ENCODE data around the gene HSD17B10.

Gene HSD17B10

GRCh38 chrX:53430231-53430630 is 3.9 kb downstream of the HSD17B10 start:
- Histone ChIP-seq H3K4me2 (ENCODE audit: low read depth, low read length, poor library complexity, severe bottlenecking) (no peak overlapping the region), H3K4me3 (ENCODE audit: insufficient read depth, low read length, poor library complexity, severe bottlenecking) (no peak overlapping the region), H3K79me2 (ENCODE audit: insufficient read depth, low read length) (peaks cover 10% of the 10 kb centered on the region), H3K27me3 (ENCODE audit: low read length) (no peaks in the 10 kb centered on the region), H3K9ac (ENCODE audit: low read length) (no peak overlapping the region), H3K27ac (ENCODE audit: low read depth, low read length) (no peak overlapping the region), H3K9me2 (replicated peaks; ENCODE audit: insufficient read depth, low read length) (no peaks in the 10 kb centered on the region), H3K9me3 (ENCODE audit: insufficient read depth, low read length) (no peaks in the 10 kb centered on the region), H2AFZ (ENCODE audit: low read depth, low read length, severe bottlenecking) (no peak overlapping the region), H3F3A (ENCODE audit: insufficient read depth) (no peaks in the 10 kb centered on the region; the same call in 1 of the 2 replicates), H3K36me3 (ENCODE audit: low read length) (no peaks in the 10 kb centered on the region), H4K20me1 (ENCODE audit: low read depth, low read length) (no peaks in the 10 kb centered on the region)
- TF ChIP-seq CTCF (IDR thresholded peaks at IDR 0.05; ENCODE audit: insufficient read depth, low read length, poor library complexity, severe bottlenecking) (no peak), EZH2phosphoT487 (conservative IDR thresholded peaks at IDR 0.05; ENCODE audit: low read length) (no peak)

GRCh38 chrX:53429755-53430154 is 4.4 kb downstream of the HSD17B10 start:
- TF ChIP-seq CTCF (IDR thresholded peaks at IDR 0.05; ENCODE audit: insufficient read depth, low read length, poor library complexity, severe bottlenecking): no peak
- TF ChIP-seq EZH2phosphoT487 (conservative IDR thresholded peaks at IDR 0.05; ENCODE audit: low read length): no peak
- no peaks in the 10 kb centered on the region for H3K27me3 ChIP-seq (ENCODE audit: low read length)
- H3K9me3 ChIP-seq (ENCODE audit: insufficient read depth, low read length): no peaks in the 10 kb centered on the region
- H3K79me2 ChIP-seq (ENCODE audit: insufficient read depth, low read length): peaks cover 10% of the 10 kb centered on the region
- no peaks in the 10 kb centered on the region; the same call in 1 of the 2 replicates for H3F3A ChIP-seq (ENCODE audit: insufficient read depth)
- H3K36me3 ChIP-seq (ENCODE audit: low read length): no peaks in the 10 kb centered on the region
- no peak overlapping the region for H3K27ac ChIP-seq (ENCODE audit: low read depth, low read length)
- H4K20me1 ChIP-seq (ENCODE audit: low read depth, low read length): no peaks in the 10 kb centered on the region
- no peak overlapping the region for H2AFZ ChIP-seq (ENCODE audit: low read depth, low read length, severe bottlenecking)
- H3K4me3 ChIP-seq (ENCODE audit: insufficient read depth, low read length, poor library complexity, severe bottlenecking): no peak overlapping the region
- H3K4me2 ChIP-seq (ENCODE audit: low read depth, low read length, poor library complexity, severe bottlenecking): no peak overlapping the region
- H3K9me2 ChIP-seq (replicated peaks; ENCODE audit: insufficient read depth, low read length): no peaks in the 10 kb centered on the region
- no peak overlapping the region for H3K9ac ChIP-seq (ENCODE audit: low read length)

- Histone ChIP-seq H3F3A (ENCODE audit: insufficient read depth) (0 out of 2 replicates have a peak, but pooled peaks cover 3% of the 10 kb centered on the region), H3K79me2 (ENCODE audit: insufficient read depth, low read length) (peaks cover 41% of the 10 kb centered on the region), H3K27me3 (ENCODE audit: low read length) (no peaks in the 10 kb centered on the region), H3K4me2 (ENCODE audit: low read depth, low read length, poor library complexity, severe bottlenecking) (peak within 1 kb of the TSS; percentile 90), H3K9me2 (replicated peaks; ENCODE audit: insufficient read depth, low read length) (no peaks in the 10 kb centered on the region), H4K20me1 (ENCODE audit: low read depth, low read length) (peaks cover 4% of the 10 kb centered on the region; the same call in 1 of the 2 replicates), H3K27ac (ENCODE audit: low read depth, low read length) (peak within 1 kb of the TSS; percentile 97), H3K9me3 (ENCODE audit: insufficient read depth, low read length) (no peaks in the 10 kb centered on the region), H3K4me3 (ENCODE audit: insufficient read depth, low read length, poor library complexity, severe bottlenecking) (peak within 1 kb of the TSS; percentile 83), H3K9ac (ENCODE audit: low read length) (peak within 1 kb of the TSS; percentile 95), H2AFZ (ENCODE audit: low read depth, low read length, severe bottlenecking) (no peak within 1 kb of the TSS), H3K36me3 (ENCODE audit: low read length) (no peaks in the 10 kb centered on the region; the same call in 1 of the 2 replicates)
- no peak for TF ChIP-seq EZH2phosphoT487 (conservative IDR thresholded peaks at IDR 0.05; ENCODE audit: low read length)
- TF ChIP-seq CTCF (IDR thresholded peaks at IDR 0.05; ENCODE audit: insufficient read depth, low read length, poor library complexity, severe bottlenecking): no peak
These were observed 11.3 kb downstream of the HSD17B10 start, which contains the start of gene RIBC1 for GRCh38 chrX:53422861-53423306. Gene RIBC1 (plus strand): TSS chrX:53422873. CDS start chrX:53426277, 3,404 bp downstream.

All from SU-DHL-6 (cell line).